GM23248 (cell line): ENCODE results near the gene BRF1.

Experiments
- EZH2 ChIP-seq: fragments of 200-600 bp; sonication (generic); IDR thresholded peaks from 2 replicates; pipeline ENCODE4 v1.6.1; 2018; ENCODE audit warnings: antibody characterized with exemption, mild to moderate bottlenecking; ENCODE audit not compliant: insufficient read depth, poor library complexity, severe bottlenecking
- EZH2phosphoT487 ChIP-seq: fragments of 200-600 bp; sonication (generic); IDR thresholded peaks from 2 replicates; pipeline ENCODE4 v1.6.1; 2018; ENCODE audit warnings: antibody characterized with exemption, moderate library complexity, mild to moderate bottlenecking, low read depth; ENCODE audit not compliant: insufficient read depth

DNA sequence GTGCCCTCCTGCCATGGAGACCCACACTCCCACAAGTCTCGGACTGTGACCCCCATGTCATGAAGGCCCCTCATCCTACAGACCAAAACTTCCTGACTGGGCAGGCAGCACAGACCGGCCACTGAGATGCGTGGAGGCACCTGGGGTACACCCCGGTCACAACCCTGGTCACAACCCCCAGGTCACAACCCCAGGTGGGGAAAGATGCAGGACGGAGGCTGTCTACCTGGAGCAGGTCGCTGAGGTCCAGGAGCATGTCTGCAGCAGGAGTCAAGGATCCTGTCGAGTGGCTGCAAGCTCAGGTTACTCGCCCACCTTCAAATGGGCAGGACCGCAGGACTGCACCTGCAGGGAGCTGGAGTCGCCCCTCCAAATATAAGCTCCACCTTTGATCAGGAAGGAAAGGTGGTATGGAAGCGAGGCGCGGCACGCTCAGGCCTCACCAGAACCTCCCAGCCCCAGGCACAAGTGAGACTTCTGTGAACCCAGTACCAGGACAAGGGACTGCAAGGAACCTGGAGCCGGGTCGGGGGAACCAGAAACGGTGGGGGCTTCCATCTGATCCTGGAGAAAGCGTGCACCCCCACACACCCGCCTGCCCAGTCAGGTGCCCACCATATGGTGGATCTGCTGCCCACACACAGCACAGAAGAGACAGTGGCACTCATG lies 44.4 kb downstream of the BRF1 start:
- TF ChIP-seq EZH2 = no peak
- TF ChIP-seq EZH2phosphoT487 = no peak
